CD14-positive monocyte (primary cell): ENCODE measurements around the gene OLFM2. TPM values are rescaled to one million over a fixed set of nuclear protein-coding genes. Genes with fewer than 3 reads are reported as not detected.

Experiments used
- DNase-seq, 3 donors: peaks; one replicate each; pipeline ENCODE4 v3.0.0-alpha.2; 2011 to 2022
- H2AFZ ChIP-seq: 2 replicates; pipeline ENCODE4 v1.6.0; 2012; ENCODE audit warnings: mild to moderate bottlenecking, low read depth, low read length, inconsistent platforms; ENCODE audit not compliant: insufficient read depth, poor library complexity, severe bottlenecking
- H3K27ac ChIP-seq, 2 donors: 1 replicate in 1 of 2; 2 replicates in 1 of 2; pipeline ENCODE4 v1.5.1; 2012 to 2013; ENCODE audit warnings: low read length in 2 of 2, control low read depth in 1 of 2, inconsistent platforms in 1 of 2, low read depth in 1 of 2, mild to moderate bottlenecking in 1 of 2
- H3K27me3 ChIP-seq, 2 donors: one replicate each; pipeline versions ENCODE4 v1.6.0 to v1.6.1; 2011 to 2013; ENCODE audit warnings: low read length in 2 of 2; ENCODE audit not compliant: control insufficient read depth in 2 of 2, insufficient read depth in 2 of 2
- H3K36me3 ChIP-seq, 2 donors: replicated peaks in 1 of 2; 1 replicate in 1 of 2; 2 replicates in 1 of 2; pipeline versions ENCODE4 v1.5.1 to v1.6.1; 2012 to 2013; ENCODE audit warnings: low read length in 2 of 2, control low read depth in 1 of 2, inconsistent platforms in 1 of 2, mild to moderate bottlenecking in 1 of 2; ENCODE audit not compliant: insufficient read depth in 2 of 2, control insufficient read depth in 1 of 2
- H3K4me1 ChIP-seq, 2 donors: 1 replicate in 1 of 2; 2 replicates in 1 of 2; pipeline versions ENCODE4 v1.5.1 to v1.6.1; 2012 to 2013; ENCODE audit warnings: low read length in 2 of 2, control low read depth in 1 of 2, inconsistent platforms in 1 of 2, mild to moderate bottlenecking in 1 of 2, moderate library complexity in 1 of 2; ENCODE audit not compliant: insufficient read depth in 2 of 2, control insufficient read depth in 1 of 2
- H3K4me2 ChIP-seq: replicated peaks from 2 replicates; pipeline ENCODE3; 2012; ENCODE audit warnings: low read length, moderate library complexity, mild to moderate bottlenecking; ENCODE audit not compliant: poor library complexity, severe bottlenecking; ENCODE audit errors: extremely low read depth
- H3K4me3 ChIP-seq, 3 experiments: fragments of 200-600 bp in 1 of 3; sonication (generic) in 1 of 3; replicated peaks in 1 of 3; 1 replicate in 2 of 3; 2 replicates in 1 of 3; pipeline ENCODE4 v1.5.1; 2011 to 2013; ENCODE audit warnings: low read length in 3 of 3, mild to moderate bottlenecking in 3 of 3, control low read depth in 2 of 3, low read depth in 2 of 3, inconsistent platforms in 1 of 3, moderate library complexity in 1 of 3
- H3K79me2 ChIP-seq: 2 replicates; pipeline ENCODE4 v1.6.0; 2012; ENCODE audit warnings: mild to moderate bottlenecking, control low read depth, inconsistent platforms, low read length, moderate library complexity; ENCODE audit not compliant: insufficient read depth
- H3K9ac ChIP-seq: 2 replicates; pipeline ENCODE4 v1.6.0; 2017; ENCODE audit warnings: low read length, mild to moderate bottlenecking; ENCODE audit not compliant: insufficient read depth, poor library complexity, severe bottlenecking
- H3K9me3 ChIP-seq, 2 donors: replicated peaks in 1 of 2; 1 replicate in 1 of 2; 2 replicates in 1 of 2; pipeline versions ENCODE4 v1.5.1 to v1.6.1; 2012 to 2013; ENCODE audit warnings: low read length in 2 of 2, control low read depth in 1 of 2; ENCODE audit not compliant: control insufficient read depth in 1 of 2, insufficient read depth in 1 of 2
- H4K20me1 ChIP-seq: 2 replicates; pipeline ENCODE4 v1.6.0; 2012; ENCODE audit warnings: mild to moderate bottlenecking, low read length, control low read depth, moderate library complexity; ENCODE audit not compliant: insufficient read depth
- H3K27ac Mint-ChIP-seq, 7 donors: one replicate each; pipeline ENCODE4 v1.8.0; 2020; ENCODE audit warnings: mild to moderate bottlenecking in 7 of 7, mixed read lengths in 7 of 7, moderate library complexity in 6 of 7, inconsistent platforms in 2 of 7
- H3K27me3 Mint-ChIP-seq, 3 donors: one replicate each; pipeline ENCODE4 v1.8.0; 2021 to 2022; ENCODE audit warnings: low read depth in 3 of 3, mild to moderate bottlenecking in 3 of 3, mixed read lengths in 3 of 3, moderate library complexity in 3 of 3, inconsistent platforms in 1 of 3
- H3K36me3 Mint-ChIP-seq, 2 donors: one replicate each; pipeline ENCODE4 v1.8.0; 2020; ENCODE audit warnings: mixed read lengths in 2 of 2, inconsistent platforms in 1 of 2, mild to moderate bottlenecking in 1 of 2
- H3K4me1 Mint-ChIP-seq: one replicate; pipeline ENCODE4 v1.8.0; 2020; ENCODE audit warnings: mild to moderate bottlenecking, mixed read lengths
- H3K4me3 Mint-ChIP-seq, 2 donors: one replicate each; pipeline ENCODE4 v1.8.0; 2020; ENCODE audit warnings: mild to moderate bottlenecking in 2 of 2, mixed read lengths in 2 of 2, moderate library complexity in 1 of 2
- H3K9me3 Mint-ChIP-seq, 7 donors: one replicate each; pipeline ENCODE4 v1.8.0; 2020 to 2022; ENCODE audit warnings: mixed read lengths in 7 of 7, mild to moderate bottlenecking in 6 of 7, moderate library complexity in 6 of 7, inconsistent platforms in 2 of 7
- WGBS: methylation state at CpG from one replicate; pipeline ENCODE4 v1.1.5; 2013; ENCODE audit warnings: missing lambda C conversion rate; ENCODE audit not compliant: insufficient coverage; 5-methylcytosine and 5-hydroxymethylcytosine counted together
- intact Hi-C, 2 donors: fragments of 100-400 bp; cut with micrococcal nuclease; formaldehyde crosslinking; loops; one replicate each; pipeline versions ENCODE4 v1.15.0 to v1.15.1; 2023
- polyA plus RNA-seq, 3 donors: library from polyadenylated mRNA; depleted of rRNA in 1 of 3; unstranded in 2 of 3; stranded (reverse) in 1 of 3; fragments of 300-500 nt in 2 of 3; fragments of >200 nt in 1 of 3; fragmentation: Illumina TruSeq in 2 of 3; gene quantifications; 1 replicate in 2 of 3; 2 replicates in 1 of 3; pipeline ENCODE4 v1.2.3, GENCODE V29; 2012 to 2021
- TF ChIP-seq, protein P1 (sequence below): fragments of 200-600 bp; IDR thresholded peaks from one replicate; pipeline ENCODE4 v1.8.0; 2022; ENCODE audit warnings: antibody characterized with exemption, mild to moderate bottlenecking

Gene OLFM2
- polyA plus RNA-seq, 3 donors: not detected

DNA sequence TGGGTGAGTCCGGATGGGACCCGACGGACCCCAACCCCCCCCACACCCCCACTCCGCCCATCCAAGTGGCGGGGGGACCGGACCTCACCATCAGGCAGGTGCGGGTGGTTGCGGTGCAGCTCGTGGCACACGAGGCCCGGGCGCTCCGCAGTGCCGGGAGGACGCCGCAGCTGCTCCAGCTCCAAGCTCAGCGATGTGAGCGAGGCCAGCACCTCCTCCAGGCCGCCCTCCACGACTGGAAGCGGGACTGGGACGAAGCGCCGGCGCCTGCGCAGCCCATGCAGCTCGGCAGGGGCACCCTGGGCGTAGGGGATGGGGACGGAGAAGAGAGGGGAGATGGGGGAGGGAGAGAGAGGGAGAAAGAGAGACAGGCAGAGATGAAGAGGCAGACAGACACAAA is 30.1 kb upstream of the OLFM2 start:
- no peaks in the 10 kb centered on the region for H3K9me3 ChIP-seq
- WGBS: 7% methylated on average over 26 of the region's 29 CpGs

DNA sequence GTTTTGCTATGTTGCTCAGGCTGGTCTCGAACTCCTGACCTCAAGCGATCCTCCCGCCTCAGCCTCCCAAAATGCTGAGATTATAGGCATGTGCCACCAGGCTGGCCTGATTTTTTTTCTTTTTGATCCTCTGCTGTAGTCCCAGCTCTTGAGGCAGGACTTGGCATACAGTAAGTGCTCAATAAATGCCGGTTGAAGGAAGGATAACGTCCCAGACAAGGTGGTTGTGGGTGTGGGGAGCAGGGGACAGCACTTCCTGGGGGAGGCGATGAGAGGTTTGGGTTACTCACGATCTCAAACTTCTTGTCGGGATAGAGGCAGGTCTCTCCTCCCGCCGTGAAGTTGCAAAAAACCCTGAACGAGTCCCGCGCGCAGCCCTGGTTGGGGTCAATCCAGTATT is 29.7 kb upstream of the OLFM2 start:
- Mint-ChIP-seq H3K9me3 (peaks cover 0 to 5% (median under 1%) of the 10 kb centered on the region in 7 donors), H3K27ac (no peak overlapping the region), H3K36me3 (no peaks in the 10 kb centered on the region), H3K4me3 (peak overlapping the region in 1 of 2 donors; percentile 63), H3K4me1 (no peaks in the 10 kb centered on the region), H3K27me3 (peaks cover 21 to 44% (median 29%) of the 10 kb centered on the region in 3 donors)
- Histone ChIP-seq H4K20me1 (no peaks in the 10 kb centered on the region), H3K36me3 (no peaks in the 10 kb centered on the region), H3K4me3 (no peak overlapping the region), H3K9me3 (no peaks in the 10 kb centered on the region), H3K9ac (no peak overlapping the region), H2AFZ (no peak overlapping the region), H3K27ac (no peak overlapping the region), H3K79me2 (no peaks in the 10 kb centered on the region), H3K4me1 (no peaks in the 10 kb centered on the region), H3K4me2 (no peak overlapping the region), H3K27me3 (peaks cover 0 to 21% of the 10 kb centered on the region in 2 donors)
- WGBS: 48% methylated on average over 7 of the region's 14 CpGs
- intact Hi-C loops: no loop called here
- TF ChIP-seq, protein P1, sequence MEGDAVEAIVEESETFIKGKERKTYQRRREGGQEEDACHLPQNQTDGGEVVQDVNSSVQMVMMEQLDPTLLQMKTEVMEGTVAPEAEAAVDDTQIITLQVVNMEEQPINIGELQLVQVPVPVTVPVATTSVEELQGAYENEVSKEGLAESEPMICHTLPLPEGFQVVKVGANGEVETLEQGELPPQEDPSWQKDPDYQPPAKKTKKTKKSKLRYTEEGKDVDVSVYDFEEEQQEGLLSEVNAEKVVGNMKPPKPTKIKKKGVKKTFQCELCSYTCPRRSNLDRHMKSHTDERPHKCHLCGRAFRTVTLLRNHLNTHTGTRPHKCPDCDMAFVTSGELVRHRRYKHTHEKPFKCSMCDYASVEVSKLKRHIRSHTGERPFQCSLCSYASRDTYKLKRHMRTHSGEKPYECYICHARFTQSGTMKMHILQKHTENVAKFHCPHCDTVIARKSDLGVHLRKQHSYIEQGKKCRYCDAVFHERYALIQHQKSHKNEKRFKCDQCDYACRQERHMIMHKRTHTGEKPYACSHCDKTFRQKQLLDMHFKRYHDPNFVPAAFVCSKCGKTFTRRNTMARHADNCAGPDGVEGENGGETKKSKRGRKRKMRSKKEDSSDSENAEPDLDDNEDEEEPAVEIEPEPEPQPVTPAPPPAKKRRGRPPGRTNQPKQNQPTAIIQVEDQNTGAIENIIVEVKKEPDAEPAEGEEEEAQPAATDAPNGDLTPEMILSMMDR: no peak
- no peak for DNase-seq

More for the DNA sequence above, 30.1 kb upstream of the OLFM2 start:
- Histone ChIP-seq H3K9ac (no peak overlapping the region), H3K4me3 (no peak overlapping the region), H3K27me3 (peaks cover 0 to 21% of the 10 kb centered on the region in 2 donors), H3K79me2 (no peaks in the 10 kb centered on the region), H4K20me1 (no peaks in the 10 kb centered on the region), H2AFZ (no peak overlapping the region), H3K36me3 (no peaks in the 10 kb centered on the region), H3K4me2 (no peak overlapping the region), H3K4me1 (no peaks in the 10 kb centered on the region), H3K27ac (no peak overlapping the region)
- Mint-ChIP-seq H3K4me3 (peak overlapping the region in 1 of 2 donors; percentile 3), H3K9me3 (peaks cover 0 to 5% (median 0%) of the 10 kb centered on the region in 7 donors), H3K4me1 (no peaks in the 10 kb centered on the region), H3K27me3 (peaks cover 21 to 44% (median 29%) of the 10 kb centered on the region in 3 donors), H3K36me3 (no peaks in the 10 kb centered on the region), H3K27ac (no peak overlapping the region)
- intact Hi-C loops: no loop called here
- TF ChIP-seq, protein P1: no peak
- DNase-seq: no peak
